ENCODE results near the gene B3GNT8. TPM values are rescaled to one million over a fixed set of nuclear protein-coding genes. Genes with fewer than 3 reads are reported as not detected.

Gene B3GNT8
- total and polyA plus RNA-seq, 2 experiments from 2014 or later: 2.3 to 5.0 TPM

DNA sequence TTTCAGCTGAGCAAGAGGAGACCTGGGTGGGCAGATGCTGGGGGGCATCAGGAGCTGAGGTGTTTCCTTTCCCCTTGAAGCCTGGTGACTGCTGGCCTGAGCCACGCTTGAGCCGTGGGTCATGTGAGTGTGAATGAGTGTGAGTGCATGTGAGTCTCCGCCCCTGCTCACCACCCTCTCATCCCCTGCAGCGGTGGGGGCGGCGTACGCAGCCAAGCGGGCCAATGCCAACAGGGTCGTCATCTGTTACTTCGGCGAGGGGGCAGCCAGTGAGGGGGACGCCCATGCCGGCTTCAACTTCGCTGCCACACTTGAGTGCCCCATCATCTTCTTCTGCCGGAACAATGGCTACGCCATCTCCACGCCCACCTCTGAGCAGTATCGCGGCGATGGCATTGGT is 5.2 kb downstream of the B3GNT8 start:
- Histone ChIP-seq H3K9ac (no peak overlapping the region), H3K79me2 (ENCODE audit: insufficient read depth) (no peaks in the 10 kb centered on the region), H2AFZ (no peak overlapping the region), H3K36me3 (ENCODE audit: low read depth) (0 out of 2 replicates have a peak, but pooled peaks cover 3% of the 10 kb centered on the region), H3K27me3 (replicated peaks; ENCODE audit: insufficient read depth) (no peaks in the 10 kb centered on the region), H3K4me3 (no peak overlapping the region), H3F3A (ENCODE audit: insufficient read depth) (no peaks in the 10 kb centered on the region), H3K9me2 (ENCODE audit: insufficient read depth) (no peaks in the 10 kb centered on the region), H3K4me1 (ENCODE audit: insufficient read depth) (peaks cover 5% of the 10 kb centered on the region; the same call in 1 of the 2 replicates), H4K20me1 (ENCODE audit: insufficient read depth) (no peaks in the 10 kb centered on the region), H3K9me3 (ENCODE audit: low read depth) (no peaks in the 10 kb centered on the region), H3K4me2 (ENCODE audit: unreplicated experiment) (no peak overlapping the region), H3K27ac (no peak overlapping the region)
- in situ Hi-C loops (cut with MboI): no loop called here
- 96 to 98% methylated on average over 17 to 20 of the region's 20 CpGs for WGBS, 2 experiments (ENCODE audit: low coverage in 1 of 2, low lambda C conversion rate in 2 of 2, missing lambda C conversion rate in 2 of 2)
- TF ChIP-seq EZH2 (IDR thresholded peaks at IDR 0.05; ENCODE audit: insufficient read depth, poor library complexity, severe bottlenecking) (no peak), EZH2phosphoT487 (IDR thresholded peaks at IDR 0.05; ENCODE audit: insufficient read depth, low read depth) (no peak)
- DNase-seq: no peak

DNA sequence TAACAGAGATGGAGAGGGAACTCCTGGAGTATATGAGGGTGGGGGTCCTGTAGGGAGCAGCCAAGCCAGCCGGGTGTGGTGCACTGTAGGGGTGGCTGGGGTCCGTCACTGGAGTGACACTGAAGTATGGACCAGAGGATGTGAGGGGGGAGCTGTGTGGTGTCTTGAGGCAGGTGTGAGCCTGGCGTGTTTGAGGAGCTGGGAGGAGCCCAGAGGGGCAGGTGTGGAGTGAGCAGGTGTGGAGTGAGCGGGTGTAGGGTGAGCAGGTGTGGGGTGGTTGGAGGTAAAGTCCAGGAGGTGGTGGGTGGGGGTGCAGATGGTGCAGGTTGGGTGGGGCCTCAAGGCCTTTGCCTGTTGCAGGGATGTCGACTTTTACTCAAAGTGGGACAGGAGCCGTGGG is 5.9 kb downstream of the B3GNT8 start:
- in situ Hi-C loops (cut with MboI): no loop called here
- no peaks in the 10 kb centered on the region for H3K27me3 ChIP-seq (replicated peaks; ENCODE audit: insufficient read depth)
- 83 to 97% methylated on average over 4 to 6 of the region's 6 CpGs for WGBS, 2 experiments (ENCODE audit: low coverage in 1 of 2, low lambda C conversion rate in 2 of 2, missing lambda C conversion rate in 2 of 2)
- H2AFZ ChIP-seq: no peak overlapping the region
- H3K4me3 ChIP-seq: no peak overlapping the region
- no peaks in the 10 kb centered on the region for H3F3A ChIP-seq (ENCODE audit: insufficient read depth)
- no peak for TF ChIP-seq EZH2phosphoT487 (IDR thresholded peaks at IDR 0.05; ENCODE audit: insufficient read depth, low read depth)
- no peak for TF ChIP-seq EZH2 (IDR thresholded peaks at IDR 0.05; ENCODE audit: insufficient read depth, poor library complexity, severe bottlenecking)
- H4K20me1 ChIP-seq (ENCODE audit: insufficient read depth): no peaks in the 10 kb centered on the region
- H3K9me3 ChIP-seq (ENCODE audit: low read depth): no peaks in the 10 kb centered on the region
- H3K27ac ChIP-seq: no peak overlapping the region
- no peak overlapping the region for H3K9ac ChIP-seq
- no peak for DNase-seq
- H3K4me1 ChIP-seq (ENCODE audit: insufficient read depth): no peaks in the 10 kb centered on the region
- no peak overlapping the region for H3K4me2 ChIP-seq (ENCODE audit: unreplicated experiment)
- H3K36me3 ChIP-seq (ENCODE audit: low read depth): 0 out of 2 replicates have a peak, but pooled peaks cover 3% of the 10 kb centered on the region
- H3K79me2 ChIP-seq (ENCODE audit: insufficient read depth): no peaks in the 10 kb centered on the region
- H3K9me2 ChIP-seq (ENCODE audit: insufficient read depth): no peaks in the 10 kb centered on the region

DNA sequence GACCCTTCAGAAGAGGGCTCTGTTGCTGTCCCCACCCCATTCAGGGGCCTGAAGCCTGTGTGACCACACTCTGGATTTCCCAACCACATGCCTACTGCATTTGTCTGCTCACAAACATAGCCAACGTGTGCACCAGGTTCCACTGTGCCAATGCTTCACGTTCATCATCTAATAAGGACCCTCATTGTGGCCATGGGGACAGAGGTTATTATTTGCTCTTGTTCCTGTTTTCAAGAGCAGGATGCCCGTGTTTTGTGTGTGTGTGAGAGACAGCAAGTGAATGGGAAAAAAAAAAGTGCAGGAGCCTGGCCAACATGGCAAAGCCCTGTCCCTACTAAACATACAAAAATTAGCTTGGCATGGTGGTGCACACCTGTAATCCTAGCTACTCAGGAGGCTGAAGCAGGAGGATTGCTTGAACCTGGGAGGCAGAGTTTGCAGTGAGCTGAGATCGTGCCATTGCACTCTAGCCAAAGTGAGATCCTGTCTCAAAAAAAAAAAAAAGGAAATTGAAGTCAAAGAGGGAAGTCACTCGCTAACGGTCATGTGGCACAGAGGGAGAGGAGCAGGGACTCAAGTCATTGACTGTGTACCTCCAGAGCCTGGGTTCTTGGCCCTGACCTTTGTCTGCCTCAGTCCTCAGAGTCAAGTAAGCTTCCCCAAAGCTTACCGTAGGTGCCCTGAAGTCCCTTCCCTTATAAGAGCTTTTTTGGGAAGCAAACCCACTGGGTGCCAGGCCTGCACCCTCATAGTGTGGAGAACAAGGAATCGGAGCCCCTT is 6.9 kb downstream of the B3GNT8 start:
- H3K9me3 ChIP-seq (ENCODE audit: low read depth): no peaks in the 10 kb centered on the region
- no peak overlapping the region for H3K27ac ChIP-seq
- no peaks in the 10 kb centered on the region for H3F3A ChIP-seq (ENCODE audit: insufficient read depth)
- H3K4me1 ChIP-seq (ENCODE audit: insufficient read depth): no peaks in the 10 kb centered on the region
- H3K27me3 ChIP-seq (replicated peaks; ENCODE audit: insufficient read depth): no peaks in the 10 kb centered on the region
- TF ChIP-seq EZH2 (IDR thresholded peaks at IDR 0.05; ENCODE audit: insufficient read depth, poor library complexity, severe bottlenecking) (no peak), EZH2phosphoT487 (IDR thresholded peaks at IDR 0.05; ENCODE audit: insufficient read depth, low read depth) (no peak)
- H3K4me3 ChIP-seq: no peak overlapping the region
- WGBS, 2 experiments (ENCODE audit: low coverage in 1 of 2, low lambda C conversion rate in 2 of 2, missing lambda C conversion rate in 2 of 2): 79% methylated on average over 8 of the region's 8 CpGs
- no peak overlapping the region for H2AFZ ChIP-seq
- no peak for DNase-seq
- H3K9me2 ChIP-seq (ENCODE audit: insufficient read depth): no peaks in the 10 kb centered on the region
- H3K9ac ChIP-seq: no peak overlapping the region
- H3K36me3 ChIP-seq (ENCODE audit: low read depth): 0 out of 2 replicates have a peak, but pooled peaks cover 3% of the 10 kb centered on the region
- H3K79me2 ChIP-seq (ENCODE audit: insufficient read depth): no peaks in the 10 kb centered on the region
- no peak overlapping the region for H3K4me2 ChIP-seq (ENCODE audit: unreplicated experiment)
- H4K20me1 ChIP-seq (ENCODE audit: insufficient read depth): no peaks in the 10 kb centered on the region
- in situ Hi-C loops (cut with MboI): no loop called here

DNA sequence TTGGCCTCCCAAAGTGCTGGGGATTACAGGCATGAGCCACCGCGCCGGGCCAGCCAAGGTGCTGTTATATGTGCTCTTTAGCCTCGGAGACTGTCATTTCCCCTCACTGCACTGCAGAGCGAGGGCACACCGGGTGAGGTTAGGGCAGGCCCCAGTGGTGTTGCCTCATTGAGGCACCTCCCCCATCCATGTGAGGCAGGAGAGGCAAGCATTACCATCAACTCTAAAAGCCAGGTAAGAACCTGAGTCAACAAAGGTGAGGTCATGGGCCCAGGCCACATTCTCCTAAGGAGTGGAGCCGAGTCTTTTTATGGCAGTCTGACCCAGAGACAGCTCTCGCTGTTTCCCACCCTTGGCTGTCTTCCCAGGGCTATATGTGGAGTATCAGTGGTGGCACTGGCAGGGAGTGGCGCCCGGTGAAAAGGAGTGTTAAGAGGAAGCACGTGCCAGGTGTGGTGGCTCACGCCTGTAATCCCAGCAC is 10.9 kb downstream of the B3GNT8 start:
- Histone ChIP-seq H3K36me3 (ENCODE audit: low read depth) (0 out of 2 replicates have a peak, but pooled peaks cover 3% of the 10 kb centered on the region), H3K4me2 (ENCODE audit: unreplicated experiment) (no peak overlapping the region), H3K79me2 (ENCODE audit: insufficient read depth) (no peaks in the 10 kb centered on the region), H3F3A (ENCODE audit: insufficient read depth) (no peaks in the 10 kb centered on the region), H3K27me3 (replicated peaks; ENCODE audit: insufficient read depth) (no peaks in the 10 kb centered on the region), H3K4me3 (no peak overlapping the region), H3K27ac (no peak overlapping the region), H3K9me3 (ENCODE audit: low read depth) (no peaks in the 10 kb centered on the region), H2AFZ (no peak overlapping the region), H4K20me1 (ENCODE audit: insufficient read depth) (no peaks in the 10 kb centered on the region), H3K9me2 (ENCODE audit: insufficient read depth) (no peaks in the 10 kb centered on the region), H3K4me1 (ENCODE audit: insufficient read depth) (no peaks in the 10 kb centered on the region), H3K9ac (no peak overlapping the region)
- 97 to 98% methylated on average over 12 of the region's 12 CpGs for WGBS, 2 experiments (ENCODE audit: low coverage in 1 of 2, low lambda C conversion rate in 2 of 2, missing lambda C conversion rate in 2 of 2)
- in situ Hi-C loops (cut with MboI): no loop called here
- no peak for DNase-seq
- TF ChIP-seq EZH2 (IDR thresholded peaks at IDR 0.05; ENCODE audit: insufficient read depth, poor library complexity, severe bottlenecking): no peak
- no peak for TF ChIP-seq EZH2phosphoT487 (IDR thresholded peaks at IDR 0.05; ENCODE audit: insufficient read depth, low read depth)
